ENCODE results near the gene SLC35E4. TPM values are rescaled to one million over a fixed set of nuclear protein-coding genes. Genes with fewer than 3 reads are reported as not detected.

The SLC35E4 gene
- total and polyA plus RNA-seq, 9 of the 15 experiments (the other 6 are each of a cell fraction or from before 2014, with no cell fraction given), result 0.06 to 2.3 (median 0.86) TPM; not detected in 1

GRCh38 chr22:30634471-30635233, 929 bp upstream of the SLC35E4 start (continued):
- no peak for TF ChIP-seq ILF3 (IDR thresholded peaks at IDR 0.05; ENCODE audit: borderline replicate concordance)
- no peak for TF ChIP-seq ZNF197 (CRISPR knock-in tag; IDR thresholded peaks at IDR 0.05; ENCODE audit: low read depth)
- TF ChIP-seq ATF1 (CRISPR knock-in tag; IDR thresholded peaks at IDR 0.05), result no peak
- no peak for TF ChIP-seq ATF1 (tag; IDR thresholded peaks at IDR 0.05)
- TF ChIP-seq SMC3 (conservative IDR thresholded peaks at IDR 0.05; ENCODE audit: insufficient read depth, low read depth, low read length), result peak; percentile 83
- TF ChIP-seq PHF21A (IDR thresholded peaks at IDR 0.05; ENCODE audit: borderline replicate concordance, low read depth), result peak; percentile 65; the same call in 1 of the 2 replicates
- no peak for TF ChIP-seq ATF4 (CRISPR knock-in tag; IDR thresholded peaks at IDR 0.05)
- no peak for TF ChIP-seq PREB (CRISPR knock-in tag; IDR thresholded peaks at IDR 0.05)
- 0 out of 2 replicates have a peak, but pooled peaks have one; percentile 45 for TF ChIP-seq XRCC5 (IDR thresholded peaks at IDR 0.05; ENCODE audit: low read depth, low read length)
- TF ChIP-seq HDAC2 (IDR thresholded peaks at IDR 0.05), result no peak
- no peak for TF ChIP-seq ZBTB9 (CRISPR knock-in tag; IDR thresholded peaks at IDR 0.05)
- no peak for TF ChIP-seq ZNF232 (CRISPR knock-in tag; IDR thresholded peaks at IDR 0.05)
- TF ChIP-seq TCF15 (CRISPR knock-in tag; IDR thresholded peaks at IDR 0.05), result no peak
- TF ChIP-seq ZFPM2 (CRISPR knock-in tag; IDR thresholded peaks at IDR 0.05), result no peak
- peak; percentile 47; the same call in 1 of the 2 replicates for TF ChIP-seq ZBTB7A (IDR thresholded peaks at IDR 0.05; ENCODE audit: borderline replicate concordance, control insufficient read depth, low read depth, low read length)
- no peak for TF ChIP-seq ETS1 (conservative IDR thresholded peaks at IDR 0.05; ENCODE audit: control insufficient read depth, low read depth, low read length)
- TF ChIP-seq SIN3B (IDR thresholded peaks at IDR 0.05; ENCODE audit: low read depth), result 0 out of 2 replicates have a peak, but pooled peaks have one; percentile 4
- TF ChIP-seq SLC30A9 (CRISPR knock-in tag; IDR thresholded peaks at IDR 0.05), result no peak
- TF ChIP-seq DEAF1 (CRISPR knock-in tag; IDR thresholded peaks at IDR 0.05), result peak; percentile 77
- no peak for TF ChIP-seq NR1H2 (CRISPR knock-in tag; IDR thresholded peaks at IDR 0.05)
